ENCODE measurements around the gene GYS1.

The GYS1 gene

DNA sequence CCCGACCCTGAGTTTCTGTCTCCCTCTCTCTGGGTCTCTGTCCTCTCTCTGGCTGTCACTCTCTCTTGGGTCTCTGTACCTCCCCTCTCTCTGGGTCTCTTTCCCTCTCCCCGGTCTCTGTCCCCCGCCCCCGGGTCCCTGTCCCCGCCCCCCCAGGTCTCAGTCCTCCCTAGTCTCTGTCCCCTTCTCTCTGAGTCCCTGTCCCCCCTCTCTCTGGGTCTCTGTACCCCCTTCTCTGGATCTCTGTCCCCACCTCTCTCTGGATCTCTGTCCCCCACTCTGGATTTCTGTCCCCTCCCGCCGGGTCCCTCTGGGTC is 30.3 kb downstream of the GYS1 start:
- TF ChIP-seq, protein P1, sequence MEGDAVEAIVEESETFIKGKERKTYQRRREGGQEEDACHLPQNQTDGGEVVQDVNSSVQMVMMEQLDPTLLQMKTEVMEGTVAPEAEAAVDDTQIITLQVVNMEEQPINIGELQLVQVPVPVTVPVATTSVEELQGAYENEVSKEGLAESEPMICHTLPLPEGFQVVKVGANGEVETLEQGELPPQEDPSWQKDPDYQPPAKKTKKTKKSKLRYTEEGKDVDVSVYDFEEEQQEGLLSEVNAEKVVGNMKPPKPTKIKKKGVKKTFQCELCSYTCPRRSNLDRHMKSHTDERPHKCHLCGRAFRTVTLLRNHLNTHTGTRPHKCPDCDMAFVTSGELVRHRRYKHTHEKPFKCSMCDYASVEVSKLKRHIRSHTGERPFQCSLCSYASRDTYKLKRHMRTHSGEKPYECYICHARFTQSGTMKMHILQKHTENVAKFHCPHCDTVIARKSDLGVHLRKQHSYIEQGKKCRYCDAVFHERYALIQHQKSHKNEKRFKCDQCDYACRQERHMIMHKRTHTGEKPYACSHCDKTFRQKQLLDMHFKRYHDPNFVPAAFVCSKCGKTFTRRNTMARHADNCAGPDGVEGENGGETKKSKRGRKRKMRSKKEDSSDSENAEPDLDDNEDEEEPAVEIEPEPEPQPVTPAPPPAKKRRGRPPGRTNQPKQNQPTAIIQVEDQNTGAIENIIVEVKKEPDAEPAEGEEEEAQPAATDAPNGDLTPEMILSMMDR (IDR thresholded peaks at IDR 0.05), result no peak

DNA sequence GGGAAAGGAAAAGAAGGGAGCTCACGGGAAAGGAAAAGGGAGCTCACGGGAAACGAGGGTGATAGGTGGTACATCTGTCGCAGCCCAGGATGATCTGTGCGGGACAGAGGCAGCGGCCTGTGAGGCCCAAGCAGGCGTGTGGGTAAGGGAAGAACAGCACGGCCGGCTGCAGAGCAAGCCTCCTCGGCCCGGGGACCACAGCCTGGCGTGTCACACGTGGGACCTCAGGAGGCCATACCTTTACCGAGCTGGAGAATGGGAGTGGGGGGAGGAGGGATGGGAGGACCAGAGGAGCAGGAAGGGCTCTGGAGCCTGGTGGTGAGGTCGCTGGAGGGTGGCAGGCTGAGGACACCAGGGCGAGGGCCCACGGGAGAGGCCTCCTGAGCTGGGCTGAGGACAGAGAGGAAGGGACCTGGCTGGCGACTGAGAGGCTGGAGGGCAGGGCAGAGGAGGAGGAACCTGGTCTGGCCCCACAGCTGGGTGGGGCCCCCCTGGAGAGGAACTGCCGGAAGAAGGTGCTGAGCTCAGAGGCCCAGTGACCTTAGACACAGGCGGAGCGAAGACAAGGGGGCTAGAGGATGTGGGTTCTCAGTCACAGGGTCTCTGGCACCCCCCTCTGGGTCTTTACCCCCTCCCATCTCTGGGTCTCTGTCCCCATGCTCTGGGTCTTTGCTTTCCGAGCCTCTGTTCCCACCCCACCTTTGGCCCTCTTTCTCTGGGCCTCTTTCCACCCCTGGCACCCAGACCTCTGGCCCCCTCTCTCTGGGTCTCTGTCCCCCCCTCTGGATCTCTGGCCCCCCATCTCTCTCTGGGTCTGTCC is 30.9 kb downstream of the GYS1 start:
- TF ChIP-seq, protein P1 (IDR thresholded peaks at IDR 0.05), result no peak

DNA sequence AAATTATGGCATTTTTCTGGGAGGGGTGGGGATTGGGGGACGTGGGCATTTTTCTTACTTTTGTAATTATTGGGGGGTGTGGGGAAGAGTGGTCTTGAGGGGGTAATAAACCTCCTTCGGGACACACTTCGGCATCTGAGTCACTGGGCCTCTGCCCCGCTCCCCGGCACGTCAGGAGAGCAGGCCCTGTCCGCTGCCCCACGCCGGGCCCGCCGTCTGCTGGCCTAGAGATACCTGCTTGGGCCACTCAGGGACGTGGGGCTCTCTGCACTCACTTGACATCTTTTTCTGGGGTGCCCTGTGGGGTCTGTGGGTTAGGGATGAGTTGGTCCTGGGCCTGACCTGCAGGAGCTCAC is 31.5 kb downstream of the GYS1 start:
- TF ChIP-seq, protein P1 (IDR thresholded peaks at IDR 0.05), result no peak

DNA sequence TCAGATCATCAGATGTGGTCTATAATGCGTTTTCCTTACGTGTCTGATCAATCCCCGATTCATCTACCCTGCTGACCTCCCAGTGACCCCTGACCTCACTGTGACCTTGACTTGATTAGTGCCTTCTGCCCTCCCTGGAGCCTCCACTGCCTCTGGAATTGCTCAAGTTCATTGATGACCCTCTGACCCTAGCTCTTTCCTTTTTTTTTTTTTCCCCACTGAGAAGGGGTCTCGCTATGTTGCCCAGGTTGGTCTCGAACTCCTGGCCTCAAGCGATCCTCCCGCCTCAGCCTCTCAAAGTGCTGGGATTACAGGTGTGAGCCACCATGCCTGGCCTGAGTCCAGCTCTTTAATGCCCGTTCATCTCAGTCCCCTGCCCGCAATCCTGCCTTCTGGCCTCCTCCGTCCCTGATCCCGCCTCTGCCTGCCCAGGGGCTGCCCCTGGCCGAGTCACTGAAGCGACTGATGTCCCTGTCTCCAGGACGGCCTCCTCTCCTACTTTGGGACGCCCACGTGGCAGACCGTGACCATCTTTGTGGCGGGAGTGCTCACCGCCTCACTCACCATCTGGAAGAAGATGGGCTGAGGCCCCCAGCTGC is 32.0 kb downstream of the GYS1 start:
- TF ChIP-seq, protein P1 (IDR thresholded peaks at IDR 0.05), result no peak

DNA sequence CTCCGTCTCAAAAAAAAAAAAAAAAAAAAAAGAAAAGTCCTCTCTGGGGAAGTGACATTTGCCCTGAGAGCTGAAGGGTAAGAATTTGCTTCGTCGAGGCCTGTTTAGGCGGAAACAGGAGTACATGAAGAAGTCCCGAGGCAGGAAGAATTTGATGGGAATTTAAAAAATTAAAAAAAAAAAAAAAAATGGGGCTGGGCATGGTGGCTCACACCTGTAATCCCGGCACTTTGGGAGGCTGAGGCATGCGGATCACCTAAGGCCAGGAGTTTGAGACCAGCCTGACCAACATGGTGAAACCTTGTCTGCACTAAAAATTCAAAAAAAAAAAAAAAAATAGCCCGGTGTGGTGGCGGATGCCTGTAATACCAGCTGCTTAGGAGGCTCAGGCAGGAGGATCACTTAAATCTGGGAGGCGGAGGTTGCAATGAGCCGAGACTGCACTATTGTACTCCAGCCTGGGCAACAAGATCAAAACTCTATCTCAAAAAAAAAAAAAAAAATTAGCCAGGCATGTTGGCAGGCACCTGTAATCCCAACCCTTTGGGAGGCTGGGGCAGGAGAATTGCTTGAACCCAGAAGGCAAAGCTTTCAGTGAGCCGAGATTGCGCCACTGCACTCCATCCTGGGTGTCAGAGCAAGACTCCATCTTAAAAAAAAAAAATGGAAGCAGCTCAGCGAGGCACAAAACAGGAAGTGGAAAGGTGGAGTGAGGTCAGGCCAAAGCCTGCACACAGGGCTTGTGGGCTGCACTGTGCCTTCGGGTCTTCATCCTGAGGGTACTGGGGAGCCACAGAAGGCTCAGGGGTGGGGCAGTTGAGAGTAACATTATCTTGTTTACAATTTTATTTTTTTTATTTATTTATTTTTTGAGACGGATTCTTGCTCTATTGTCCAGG is 33.5 kb downstream of the GYS1 start:
- TF ChIP-seq, protein P1 (IDR thresholded peaks at IDR 0.05), result no peak

DNA sequence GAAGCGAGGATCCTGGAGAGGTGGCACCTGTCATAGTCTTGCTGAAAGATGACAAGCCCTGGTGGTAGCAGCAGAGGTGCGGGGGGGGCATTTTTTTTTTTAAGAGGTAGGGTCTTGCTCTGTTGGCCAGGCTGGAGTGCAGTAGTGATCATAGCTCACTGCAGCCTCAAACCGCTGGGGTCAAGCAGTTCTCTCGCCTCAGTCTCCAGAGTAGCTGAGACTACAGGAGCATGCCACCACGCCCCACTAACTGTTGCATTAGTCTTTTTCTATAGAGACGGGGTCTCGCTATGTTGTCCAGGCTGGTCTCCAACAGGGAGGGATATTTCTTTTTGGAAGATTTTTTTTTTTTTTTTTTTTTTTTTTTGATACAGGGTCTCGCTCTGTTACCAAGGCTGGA is 35.1 kb downstream of the GYS1 start:
- TF ChIP-seq, protein P1 (IDR thresholded peaks at IDR 0.05), result no peak

DNA sequence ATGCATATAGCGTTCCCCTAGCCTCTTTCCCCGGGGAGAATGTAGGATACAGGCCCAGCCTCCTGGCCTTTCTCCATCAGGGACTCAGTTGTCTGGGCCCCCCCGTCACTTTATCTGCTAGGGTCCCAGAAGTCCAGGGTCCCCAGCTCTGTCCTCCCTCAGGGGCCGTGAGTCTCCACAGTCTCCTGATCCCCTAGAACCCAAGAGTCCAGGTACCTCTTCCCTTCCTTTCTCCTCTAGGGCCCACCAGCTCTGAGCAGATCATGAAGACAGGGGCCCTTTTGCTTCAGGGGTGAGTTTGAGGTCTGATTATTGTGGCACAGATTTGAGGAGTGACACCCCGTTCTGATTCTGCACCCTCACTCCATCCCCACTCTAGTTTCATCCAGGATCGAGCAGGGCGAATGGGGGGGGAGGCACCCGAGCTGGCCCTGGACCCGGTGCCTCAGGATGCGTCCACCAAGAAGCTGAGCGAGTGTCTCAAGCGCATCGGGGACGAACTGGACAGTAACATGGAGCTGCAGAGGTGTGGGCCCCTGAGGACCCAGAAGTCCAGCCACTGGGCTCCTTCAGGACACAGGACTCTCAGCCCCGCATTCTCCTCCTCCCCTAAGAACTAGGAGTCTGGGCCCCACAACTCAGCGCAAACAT is 37.7 kb downstream of the GYS1 start:
- TF ChIP-seq, protein P1 (IDR thresholded peaks at IDR 0.05), result no peak
